HCT116 (cell line): ENCODE results near the gene CFAP53. TPM values are rescaled to one million over a fixed set of nuclear protein-coding genes. Genes with fewer than 3 reads are reported as not detected.

ENCODE experiments used
- ELF1 ChIP-seq: IDR thresholded peaks from 2 replicates; pipeline ENCODE4 v1.6.1; 2012; ENCODE audit warnings: low read depth, borderline replicate concordance
- RAD21 ChIP-seq: IDR thresholded peaks from 2 replicates; pipeline ENCODE4 v1.6.1; 2012; ENCODE audit warnings: low read depth, mild to moderate bottlenecking
- SRF ChIP-seq: IDR thresholded peaks from 2 replicates; pipeline ENCODE4 v1.6.1; 2012; ENCODE audit warnings: low read depth
- ZBTB33 ChIP-seq: IDR thresholded peaks from 2 replicates; pipeline ENCODE4 v1.6.1; 2011; ENCODE audit warnings: mild to moderate bottlenecking, low read length, moderate library complexity; ENCODE audit not compliant: insufficient replicate concordance; ENCODE audit errors: extremely low read depth
- total RNA-seq: library from RNA; stranded (reverse); gene quantifications from one replicate; pipeline ENCODE4 v1.2.1, GENCODE V29; 2021; ENCODE audit not compliant: unreplicated experiment
- TF ChIP-seq, protein P1 (sequence below): IDR thresholded peaks from 2 replicates; pipeline ENCODE4 v1.6.1; 2012; ENCODE audit warnings: low read depth

Gene CFAP53
- total RNA-seq, 1 experiment from 2014 or later = 1.1 TPM

DNA sequence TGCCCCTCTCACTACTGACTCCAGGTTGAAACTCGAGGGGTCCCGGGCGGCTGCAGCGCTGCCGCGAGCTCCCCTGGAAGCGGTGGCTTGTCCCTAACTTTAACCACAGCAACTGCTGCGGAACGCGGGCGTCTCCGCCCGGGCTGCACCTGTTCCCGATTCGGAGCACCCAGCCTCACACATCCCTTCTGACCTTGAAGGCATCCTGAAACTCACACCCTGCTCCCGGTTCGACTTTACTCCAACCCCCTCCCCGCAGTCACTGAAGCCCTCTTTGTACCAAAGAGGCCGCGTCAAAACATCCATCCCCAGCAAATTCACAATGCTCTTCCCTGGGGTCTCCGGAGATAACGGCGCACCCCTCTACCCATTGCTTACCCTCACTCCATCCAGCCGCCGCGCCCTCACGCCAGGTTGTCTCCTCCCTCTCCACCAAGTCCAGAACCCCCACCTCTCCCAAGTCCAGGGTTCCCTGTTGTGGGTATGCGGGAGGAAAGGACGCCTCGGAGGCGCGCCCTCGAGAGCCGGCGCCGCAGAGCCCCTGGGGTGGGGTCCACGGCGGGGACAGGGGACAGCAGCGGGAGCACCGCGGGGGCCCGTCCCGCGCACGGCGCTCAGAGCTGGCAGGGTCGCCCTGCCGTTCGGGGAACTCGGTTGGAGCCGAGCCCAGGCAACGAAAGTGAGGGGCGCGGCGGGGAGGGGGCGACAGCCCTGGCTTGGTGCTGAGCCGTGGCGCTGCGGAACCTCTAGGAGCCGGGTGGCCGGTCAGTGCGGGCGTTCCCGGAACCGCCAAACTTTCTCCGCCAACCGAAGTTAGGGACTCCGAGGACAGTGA is 72.3 kb downstream of the CFAP53 start (continued):
- TF ChIP-seq, protein P1, sequence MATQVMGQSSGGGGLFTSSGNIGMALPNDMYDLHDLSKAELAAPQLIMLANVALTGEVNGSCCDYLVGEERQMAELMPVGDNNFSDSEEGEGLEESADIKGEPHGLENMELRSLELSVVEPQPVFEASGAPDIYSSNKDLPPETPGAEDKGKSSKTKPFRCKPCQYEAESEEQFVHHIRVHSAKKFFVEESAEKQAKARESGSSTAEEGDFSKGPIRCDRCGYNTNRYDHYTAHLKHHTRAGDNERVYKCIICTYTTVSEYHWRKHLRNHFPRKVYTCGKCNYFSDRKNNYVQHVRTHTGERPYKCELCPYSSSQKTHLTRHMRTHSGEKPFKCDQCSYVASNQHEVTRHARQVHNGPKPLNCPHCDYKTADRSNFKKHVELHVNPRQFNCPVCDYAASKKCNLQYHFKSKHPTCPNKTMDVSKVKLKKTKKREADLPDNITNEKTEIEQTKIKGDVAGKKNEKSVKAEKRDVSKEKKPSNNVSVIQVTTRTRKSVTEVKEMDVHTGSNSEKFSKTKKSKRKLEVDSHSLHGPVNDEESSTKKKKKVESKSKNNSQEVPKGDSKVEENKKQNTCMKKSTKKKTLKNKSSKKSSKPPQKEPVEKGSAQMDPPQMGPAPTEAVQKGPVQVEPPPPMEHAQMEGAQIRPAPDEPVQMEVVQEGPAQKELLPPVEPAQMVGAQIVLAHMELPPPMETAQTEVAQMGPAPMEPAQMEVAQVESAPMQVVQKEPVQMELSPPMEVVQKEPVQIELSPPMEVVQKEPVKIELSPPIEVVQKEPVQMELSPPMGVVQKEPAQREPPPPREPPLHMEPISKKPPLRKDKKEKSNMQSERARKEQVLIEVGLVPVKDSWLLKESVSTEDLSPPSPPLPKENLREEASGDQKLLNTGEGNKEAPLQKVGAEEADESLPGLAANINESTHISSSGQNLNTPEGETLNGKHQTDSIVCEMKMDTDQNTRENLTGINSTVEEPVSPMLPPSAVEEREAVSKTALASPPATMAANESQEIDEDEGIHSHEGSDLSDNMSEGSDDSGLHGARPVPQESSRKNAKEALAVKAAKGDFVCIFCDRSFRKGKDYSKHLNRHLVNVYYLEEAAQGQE = no peak
- TF ChIP-seq ELF1 (no peak), RAD21 (no peak), SRF (no peak), ZBTB33 (no peak)
